NCI-H2196 treated with DMSO at 0.1 percent for 48 hours (cell line): Measurements from ENCODE around the gene FLVCR2.

Experiments
- DNase-seq: peaks from one replicate; lab custom pipeline; 2025; ENCODE audit not compliant: unreplicated experiment; lab: John Stamatoyannopoulos, UW

Gene FLVCR2

GRCh38 chr14:75578102-75578785, at the start of gene FLVCR2:
Gene FLVCR2, plus strand, starts transcription at chr14:75578620. Its CDS starts 353 bp downstream, at chr14:75578973.
- DNase-seq = peak; percentile 16

DNA sequence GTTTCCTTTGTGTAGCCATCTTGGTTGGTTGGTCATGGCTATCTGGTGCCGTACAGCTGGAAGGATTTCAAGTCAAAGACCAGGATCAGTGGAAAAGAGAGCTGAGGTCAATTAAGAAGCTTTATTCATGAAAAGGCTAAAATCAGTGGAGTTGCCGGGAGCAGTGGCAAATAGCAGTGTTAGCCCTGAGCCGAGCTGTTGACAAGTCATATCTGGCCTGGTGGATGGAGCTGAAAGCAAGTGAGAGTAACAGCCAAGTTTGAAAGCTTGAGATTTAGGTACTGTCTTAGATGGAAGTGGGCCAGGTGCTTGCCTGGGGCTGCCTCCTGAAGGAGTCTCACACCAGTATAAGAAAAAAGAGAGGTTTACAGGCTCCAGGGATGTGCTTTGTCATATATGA, 47.2 kb upstream of the FLVCR2 start:
- no peak for DNase-seq

- DNase-seq = no peak
Observed at GRCh38 chr14:75531660-75532317, 46.6 kb upstream of the FLVCR2 start.

DNA sequence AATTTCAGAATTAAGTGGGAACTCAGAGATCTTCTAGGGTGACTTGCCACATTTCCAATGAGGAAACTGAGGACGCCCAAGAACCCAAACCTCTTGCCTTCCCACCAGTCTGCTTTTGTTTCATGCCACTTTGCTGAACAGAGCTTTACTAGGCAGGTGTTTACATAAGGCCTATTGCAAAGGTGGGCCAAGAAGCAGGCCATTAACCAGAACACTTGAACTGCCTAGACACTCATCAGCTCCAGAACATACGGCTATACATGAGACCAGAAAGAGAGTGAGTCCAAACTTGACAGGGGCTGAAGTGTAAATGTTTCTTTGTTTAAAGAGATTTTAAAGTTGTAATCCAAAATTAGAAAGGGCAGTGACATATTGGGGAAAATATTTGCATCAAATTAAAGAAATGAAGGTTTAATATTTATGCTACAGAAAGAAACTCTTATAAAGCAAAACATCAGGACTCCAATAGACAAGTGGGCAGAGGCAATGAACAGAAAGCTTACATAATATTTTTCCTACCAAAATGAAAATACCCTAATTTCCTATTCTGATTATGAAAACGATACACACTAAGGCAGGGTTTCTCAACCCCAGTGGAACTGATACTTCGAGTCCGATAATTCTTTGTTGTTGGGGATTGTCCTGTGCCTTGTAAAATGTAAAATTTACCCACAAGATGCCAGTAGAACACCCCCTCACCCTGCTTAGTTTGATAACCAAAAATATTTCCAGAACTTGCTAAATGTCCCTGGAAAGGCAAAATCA, 44.4 kb upstream of the FLVCR2 start:
- no peak for DNase-seq

GRCh38 chr14:75535164-75535898, 43.1 kb upstream of the FLVCR2 start:
- DNase-seq = no peak

DNA sequence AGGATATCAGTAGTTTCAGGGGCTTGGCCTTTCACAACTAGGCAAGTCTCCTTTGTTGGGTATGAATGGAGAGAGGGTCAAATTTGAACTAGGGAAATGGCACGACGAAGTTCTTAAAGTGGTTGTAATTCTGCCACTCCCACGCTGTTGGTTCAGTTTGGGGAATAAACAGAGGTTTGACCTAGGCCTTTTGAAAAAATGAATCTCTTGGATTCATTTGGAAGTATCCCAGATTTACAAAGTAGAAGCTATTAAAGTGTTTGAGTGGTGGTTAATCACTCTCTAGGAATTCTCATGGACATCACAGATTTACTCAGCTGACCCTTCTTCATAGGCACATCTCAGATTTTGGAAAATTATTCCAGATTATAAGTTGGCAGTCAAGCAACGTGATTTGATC, 41.3 kb upstream of the FLVCR2 start:
- no peak for DNase-seq

GRCh38 chr14:75539162-75539560, 39.3 kb upstream of the FLVCR2 start:
- DNase-seq = no peak

- DNase-seq = no peak
Observed at GRCh38 chr14:75539561-75540478, 38.6 kb upstream of the FLVCR2 start.

GRCh38 chr14:75540479-75540851, 38.0 kb upstream of the FLVCR2 start:
- no peak for DNase-seq

DNA sequence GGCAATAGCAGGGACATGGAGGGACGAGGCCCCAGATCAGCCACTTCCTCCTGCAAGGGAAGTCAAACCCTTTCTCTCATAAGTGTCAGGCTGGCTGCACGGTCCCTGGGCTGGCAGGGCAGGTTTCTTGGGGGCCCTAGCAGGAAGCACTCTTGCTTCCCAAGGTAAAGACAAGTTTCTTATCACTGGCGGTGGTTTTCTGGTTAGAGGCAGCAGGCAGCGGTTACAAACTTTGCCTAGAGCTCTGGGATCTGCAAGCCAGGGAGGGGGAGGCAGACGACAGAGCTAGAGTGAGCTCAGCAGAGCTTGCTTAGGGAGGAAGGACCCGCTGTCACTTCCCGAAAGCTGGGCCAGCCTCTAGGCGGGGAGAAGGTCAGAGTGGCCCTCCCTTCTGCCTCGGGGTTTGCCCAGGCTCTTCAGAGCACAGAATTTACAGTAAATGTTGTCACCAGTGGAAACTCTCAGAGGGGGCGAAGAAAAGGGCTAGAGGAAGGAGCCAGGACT, 35.8 kb upstream of the FLVCR2 start:
- DNase-seq = no peak

- DNase-seq = no peak
Observed at GRCh38 chr14:75543253-75543652, 35.2 kb upstream of the FLVCR2 start.

DNA sequence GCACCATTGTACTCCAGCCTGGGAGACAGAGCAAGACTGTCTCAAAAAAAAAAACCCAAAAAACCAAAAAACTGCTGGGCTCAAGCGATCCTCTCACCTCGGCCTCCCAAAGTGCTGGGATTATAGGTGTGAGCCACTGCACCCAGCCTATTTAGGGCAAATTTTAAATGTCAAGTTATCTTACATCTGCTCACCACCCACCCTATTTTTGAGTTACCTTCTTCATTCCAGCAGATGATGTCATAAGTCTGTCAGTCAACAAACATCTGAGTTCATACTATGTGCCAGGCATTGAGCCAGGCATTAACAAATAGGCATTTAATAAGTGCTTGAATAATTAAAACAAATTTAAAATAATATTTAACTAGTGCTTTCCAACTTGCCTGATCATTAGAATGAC, 34.6 kb upstream of the FLVCR2 start:
- no peak for DNase-seq

GRCh38 chr14:75545907-75546306, 32.5 kb upstream of the FLVCR2 start:
- DNase-seq = no peak

DNA sequence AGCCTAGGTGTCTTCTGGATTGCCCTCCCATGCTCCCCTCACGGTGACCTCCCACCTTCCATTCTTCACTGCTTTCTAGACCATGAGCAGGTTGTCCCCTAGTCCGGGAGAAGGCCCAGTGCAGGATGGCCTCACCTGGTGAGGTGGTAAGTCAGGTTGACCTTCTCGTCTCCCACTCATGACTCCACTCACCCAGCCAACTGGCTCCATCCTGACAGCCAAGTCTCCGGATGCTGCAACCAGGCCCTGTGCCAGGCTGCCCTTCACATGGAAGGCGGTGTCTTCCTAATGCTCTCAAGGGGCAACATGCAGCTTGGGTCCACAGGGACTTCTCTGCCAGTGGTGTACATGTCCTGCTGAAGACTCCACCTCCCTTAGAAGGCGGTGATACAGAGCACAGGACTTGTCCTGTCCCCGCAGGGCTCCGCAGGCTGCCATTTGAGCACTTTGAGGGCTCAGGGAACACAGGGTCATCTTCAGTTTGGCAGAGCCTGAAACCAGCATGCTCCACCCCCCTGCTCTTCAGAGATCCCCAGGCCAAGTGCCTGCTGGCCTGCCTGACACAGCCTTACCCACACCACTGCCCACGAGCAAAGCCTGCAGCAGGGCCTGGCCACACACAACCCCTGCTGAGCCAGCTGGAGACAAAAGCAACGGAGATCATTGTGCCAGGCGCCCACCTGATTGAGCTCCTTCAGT, 30.7 kb upstream of the FLVCR2 start:
- DNase-seq = no peak

- no peak for DNase-seq
Observed at GRCh38 chr14:75548544-75548943, 29.9 kb upstream of the FLVCR2 start.

GRCh38 chr14:75549169-75549568, 29.3 kb upstream of the FLVCR2 start:
- no peak for DNase-seq

- no peak for DNase-seq
Observed at GRCh38 chr14:75551021-75551420, 27.4 kb upstream of the FLVCR2 start.

- no peak for DNase-seq
Observed at GRCh38 chr14:75553157-75553556, 25.3 kb upstream of the FLVCR2 start.

DNA sequence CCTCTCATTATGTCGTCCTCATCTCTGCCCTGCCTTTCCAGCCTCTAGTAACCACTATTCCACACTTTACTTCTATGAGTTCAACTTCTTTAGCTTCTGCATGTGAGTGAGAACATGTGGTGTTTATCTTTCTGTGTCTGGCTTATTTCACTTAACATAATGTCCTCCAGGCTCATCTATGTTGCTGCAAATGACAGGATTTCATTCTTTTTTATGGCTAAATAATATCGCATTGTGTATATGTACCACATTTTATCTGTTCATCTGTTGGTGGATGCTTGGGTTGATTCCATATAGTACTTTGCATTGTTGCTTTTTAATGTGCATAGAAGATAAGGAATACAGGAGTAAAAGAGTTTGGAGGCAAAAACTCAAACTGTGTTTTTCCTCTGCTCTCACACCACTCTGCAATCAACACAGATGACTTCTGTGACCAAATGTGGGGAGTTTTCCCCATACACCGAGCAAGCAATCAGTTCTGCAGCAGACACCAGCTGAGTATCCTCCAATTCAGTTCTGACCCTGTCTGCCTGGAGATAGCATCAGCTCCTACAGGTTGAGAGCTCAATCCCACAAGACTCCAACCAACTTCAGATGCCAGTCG, 24.6 kb upstream of the FLVCR2 start:
- no peak for DNase-seq
